Heart left ventricle (tissue), 16 donors: Measurements from ENCODE around the gene CCDC152. TPM values are rescaled to one million over a fixed set of nuclear protein-coding genes. Genes with fewer than 3 reads are reported as not detected.

Experiments
- ATAC-seq, 4 donors: fragments of 200-7000 bp; cut with Tn5 transposase; one replicate each; pipeline ENCODE4 v1.9.1; 2020 to 2022; ENCODE audit warnings: moderate library complexity in 4 of 4, mild to moderate bottlenecking in 3 of 4, moderate number of reproducible peaks in 1 of 4
- DNase-seq, 5 donors: peaks; one replicate each; pipeline ENCODE4 v3.0.0-alpha.2; 2020
- H3K27ac ChIP-seq, 12 donors: fragments of 200-600 bp; sonication (generic) in 4 of 12; one replicate each; pipeline versions ENCODE4 v1.5.0 to v1.8.0; 2016 to 2022; ENCODE audit warnings: mild to moderate bottlenecking in 2 of 12
- H3K27me3 ChIP-seq, 9 donors: fragments of 200-600 bp; sonication (generic) in 2 of 9; one replicate each; pipeline versions ENCODE4 v1.5.1 to v1.8.0; 2016 to 2022; ENCODE audit warnings: mild to moderate bottlenecking in 3 of 9
- H3K36me3 ChIP-seq, 9 donors: fragments of 200-600 bp; sonication (generic) in 2 of 9; one replicate each; pipeline versions ENCODE4 v1.5.0 to v1.8.0; 2018 to 2022; ENCODE audit warnings: mild to moderate bottlenecking in 2 of 9
- H3K4me1 ChIP-seq, 12 donors: fragments of 200-600 bp; sonication (generic) in 4 of 12; one replicate each; pipeline versions ENCODE4 v1.5.0 to v1.8.0; 2016 to 2022; ENCODE audit warnings: mild to moderate bottlenecking in 3 of 12
- H3K4me3 ChIP-seq, 12 donors: fragments of 200-600 bp; sonication (generic) in 4 of 12; one replicate each; pipeline versions ENCODE4 v1.5.0 to v1.8.0; 2017 to 2022; ENCODE audit warnings: mild to moderate bottlenecking in 9 of 12, moderate library complexity in 4 of 12
- H3K9me3 ChIP-seq, 12 donors: fragments of 200-600 bp; sonication (generic) in 4 of 12; one replicate each; pipeline versions ENCODE4 v1.5.0 to v1.8.0; 2016 to 2022; ENCODE audit warnings: mild to moderate bottlenecking in 1 of 12
- CTCF ChIP-seq, 12 donors: fragments of 200-600 bp; sonication (generic) in 4 of 12; IDR thresholded peaks; one replicate each; pipeline versions ENCODE4 v1.5.0 to v1.8.0; 2018 to 2022; ENCODE audit warnings: antibody characterized with exemption in 12 of 12, mild to moderate bottlenecking in 5 of 12
- POLR2A ChIP-seq, 2 donors: fragments of 450-650 bp; IDR thresholded peaks; one replicate each; pipeline ENCODE4 v1.6.1; 2017; ENCODE audit warnings: antibody characterized with exemption in 2 of 2, mild to moderate bottlenecking in 2 of 2, moderate library complexity in 2 of 2
- WGBS, 4 donors: extraction: QIAGEN DNeasy Blood & Tissue Kit in 2 of 4; methylation state at CpG; one replicate each; pipeline versions ENCODE4 v1.1.5 to v1.1.7; 2013 to 2018; 5-methylcytosine and 5-hydroxymethylcytosine counted together
- intact Hi-C, 10 donors: fragments of 100-400 bp; cut with DNase I; formaldehyde crosslinking; loops; one replicate each; pipeline versions ENCODE4 v1.11.1 to v1.14.2; 2022
- polyA plus RNA-seq, 2 donors: library from polyadenylated mRNA; stranded (reverse); fragments of 200-250 nt; gene quantifications; one replicate each; pipeline ENCODE4 v1.2.3, GENCODE V29; 2013
- total RNA-seq, 9 donors: library from RNA; depleted of rRNA in 2 of 9; stranded (reverse); fragments of >200 nt in 2 of 9; fragmentation: NEBNext Ultra II Directional in 3 of 9; extraction: Animal tissue kit (Norgen Biotek cat#: 25700) in 3 of 9; gene quantifications; one replicate each; pipeline versions ENCODE4 v1.1.0 to v1.2.4, GENCODE V29; 2016 to 2023
- donor health status: ischemic (EF 13 %, LVEDD 7.1; RV severe dilation, severe dysfunction).
- donor health status: healthy with polysubstance abuse.
- donor health status: DM: no; HTN: yes; CAD: no.
- donor health status: DM: no; HTN: no; CAD: no.
- donor health status: ischemic (EF 25% LVEDD 6.9; RV normal size, moderate dysfunction).
- donor health status: ischemic (EF 25% LVEDD 5.7; RV mildly dilated, moderate dysfunction).
- donor health status: healthy.
- donor health status: DM: yes; HTN: yes; CAD: no.
- donor health status: ischemic (EF 35%, LVEDD 5.7; RV mildly dilated, moderate dysfunction).
- donor health status: nonischemic (EF 11% LVEDD 7.7; RV severe dilation, severe dysfunction).
- donor health status: DM: yes; HTN: yes; CAD: no.
- donor health status: PGD.
- donor health status: ischemic (EF 29% LVEDD 5.4; RV normal size, mild dysfunction).
- donor health status: nonischemic (EF 23%, LVEDD 6.1; RV moderate dilation, normal function).

CCDC152 gene
- total and polyA plus RNA-seq, 11 donors: 0.32 to 3.2 (median 0.86) TPM

DNA sequence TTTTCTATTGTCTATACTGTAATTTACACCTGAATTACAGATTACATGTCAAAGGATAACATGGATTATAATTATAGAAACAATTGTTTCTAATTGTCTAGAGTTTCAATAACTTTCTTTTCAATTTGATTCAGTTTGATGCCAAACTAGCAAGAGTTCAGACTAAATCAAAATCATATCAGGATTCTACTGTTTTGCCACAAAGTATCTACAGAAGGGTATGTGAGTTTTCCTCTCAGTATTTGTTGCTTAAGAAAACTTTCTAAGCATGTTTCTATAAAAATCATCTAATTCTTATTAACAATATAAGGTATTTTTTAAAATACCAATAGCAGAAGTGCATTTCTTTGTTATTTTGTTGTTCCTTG lies 42.6 kb downstream of the CCDC152 start:
- no peaks in the 10 kb centered on the region for H3K4me1 ChIP-seq
- TF ChIP-seq CTCF (IDR thresholded peaks at IDR 0.05) (no peak), POLR2A (IDR thresholded peaks at IDR 0.05) (no peak)
- no peak overlapping the region for H3K27ac ChIP-seq
- peaks cover 0 to 57% (median 43%) of the 10 kb centered on the region in 9 donors for H3K36me3 ChIP-seq
- DNase-seq: no peak
- H3K9me3 ChIP-seq: peaks cover 0 to 12% (median 0%) of the 10 kb centered on the region in 12 donors
- ATAC-seq: no peak
- H3K27me3 ChIP-seq: no peaks in the 10 kb centered on the region
- intact Hi-C loops: no loop called here
- H3K4me3 ChIP-seq: no peak overlapping the region

GRCh38 chr5:42799668-42800114 lies 43.1 kb downstream of the CCDC152 start:
- no peak for DNase-seq
- intact Hi-C loops: loop anchor here in 1 of 10 donors (10.0 kb wide), 1 partner anchor 85 kb away; no protein-coding TSS in a partner anchor
- no peak for ATAC-seq
- no peak overlapping the region for H3K27ac ChIP-seq
- H3K4me1 ChIP-seq: no peaks in the 10 kb centered on the region
- H3K9me3 ChIP-seq: peaks cover 0 to 12% (median 0%) of the 10 kb centered on the region in 12 donors
- TF ChIP-seq POLR2A (IDR thresholded peaks at IDR 0.05) (no peak), CTCF (IDR thresholded peaks at IDR 0.05) (no peak)
- H3K36me3 ChIP-seq: peaks cover 0 to 62% (median 48%) of the 10 kb centered on the region in 9 donors
- H3K27me3 ChIP-seq: no peaks in the 10 kb centered on the region
- WGBS, 4 donors: 94 to 95% (median 95%) methylated on average over 9 of the region's 9 CpGs
- no peak overlapping the region for H3K4me3 ChIP-seq

DNA sequence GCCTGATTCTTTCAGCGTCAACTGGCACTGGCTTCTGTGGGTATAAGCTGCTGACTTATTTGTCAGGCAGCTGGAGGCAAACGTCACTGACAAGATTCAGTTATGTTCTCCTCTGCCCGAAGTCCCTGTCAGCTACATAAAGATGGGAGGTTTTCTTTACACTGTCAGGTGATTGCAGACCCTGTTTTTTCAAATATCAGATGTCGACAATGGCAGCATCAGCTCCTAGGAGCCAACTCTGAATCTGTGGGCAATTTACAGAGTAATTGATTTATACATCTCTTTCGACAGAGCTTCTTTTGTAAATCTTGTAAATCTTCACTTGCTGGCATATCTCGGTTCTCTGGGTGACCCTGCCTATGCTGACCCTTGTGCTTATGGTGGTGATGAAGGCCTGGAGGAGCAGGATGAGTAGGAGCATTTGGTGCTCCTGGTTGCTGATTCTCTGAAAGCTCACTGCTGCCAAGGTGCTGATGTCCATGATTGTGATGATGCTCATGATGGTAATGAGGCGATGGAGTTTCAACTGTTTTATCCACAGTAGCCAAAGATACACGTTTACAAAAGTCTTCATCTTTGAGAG lies 44.2 kb downstream of the CCDC152 start:
- Histone ChIP-seq H3K4me1 (peaks cover 0 to 2% (median 0%) of the 10 kb centered on the region in 12 donors), H3K36me3 (peaks cover 0 to 73% (median 59%) of the 10 kb centered on the region in 9 donors), H3K27ac (no peak overlapping the region), H3K27me3 (no peaks in the 10 kb centered on the region), H3K4me3 (no peak overlapping the region), H3K9me3 (peaks cover 0 to 12% (median 0%) of the 10 kb centered on the region in 12 donors)
- 82 to 86% (median 83%) methylated on average over 8 of the region's 8 CpGs for WGBS, 4 donors
- DNase-seq (no peak), ATAC-seq (no peak)
- intact Hi-C loops: loop anchor here in 1 of 10 donors (10.0 kb wide), 1 partner anchor 84 kb away; no protein-coding TSS in a partner anchor
- TF ChIP-seq CTCF (IDR thresholded peaks at IDR 0.05) (no peak), POLR2A (IDR thresholded peaks at IDR 0.05) (no peak)

GRCh38 chr5:42801516-42802166 lies 45.0 kb downstream of the CCDC152 start:
- peaks cover 0 to 81% (median 67%) of the 10 kb centered on the region in 9 donors for H3K36me3 ChIP-seq
- no peaks in the 10 kb centered on the region for H3K27me3 ChIP-seq
- ATAC-seq (no peak), DNase-seq (no peak)
- intact Hi-C loops: loop anchor here in 1 of 10 donors (10.0 kb wide), 1 partner anchor 83 kb away; no protein-coding TSS in a partner anchor
- peaks cover 0 to 9% (median 0%) of the 10 kb centered on the region in 12 donors for H3K4me1 ChIP-seq
- WGBS, 4 donors: 87 to 96% (median 93%) methylated on average over 6 of the region's 6 CpGs
- no peak for TF ChIP-seq CTCF (IDR thresholded peaks at IDR 0.05)
- H3K27ac ChIP-seq: no peak overlapping the region
- no peak overlapping the region for H3K4me3 ChIP-seq
- peaks cover 0 to 9% (median 0%) of the 10 kb centered on the region in 12 donors for H3K9me3 ChIP-seq
